ENCODE data around the gene LRCH1.
A peak's percentile ranks its signal among the peaks of the same experiment; 100 is the strongest.

Gene LRCH1

DNA sequence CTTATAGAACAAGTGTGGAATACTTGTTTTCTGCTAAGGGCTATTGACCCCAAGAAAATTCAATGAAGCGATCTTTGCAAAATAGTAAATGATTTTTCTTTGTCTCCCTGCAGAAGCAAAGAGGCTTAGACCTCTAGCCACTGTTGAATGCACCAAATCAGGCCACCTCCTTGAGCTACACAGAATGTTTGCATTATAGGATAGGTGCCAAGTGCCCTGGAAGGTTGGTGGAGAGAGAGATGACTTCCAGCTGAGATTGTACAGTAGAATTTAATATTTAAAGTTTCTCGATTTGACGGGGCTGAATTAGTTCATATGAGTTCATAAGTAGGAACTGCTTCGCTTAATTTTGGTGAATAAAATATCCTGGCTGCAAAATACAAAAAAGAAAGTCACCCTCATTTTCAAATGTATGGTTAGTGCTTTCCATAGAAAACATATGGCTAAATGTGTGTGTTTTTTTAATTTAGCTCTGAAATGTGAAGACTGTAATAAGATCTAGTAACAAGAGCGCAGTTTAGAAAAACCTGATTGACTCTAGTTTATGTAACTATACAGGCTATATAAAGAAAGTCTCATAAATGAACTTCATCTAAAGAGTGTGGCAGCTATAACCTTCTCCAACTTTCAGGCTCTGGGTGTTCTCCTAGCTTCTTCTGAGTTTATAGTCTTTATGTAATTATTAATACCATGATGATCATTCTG, 41.6 kb downstream of the LRCH1 start:
- ATAC-seq = no peak
- DNase-seq = no peak

DNA sequence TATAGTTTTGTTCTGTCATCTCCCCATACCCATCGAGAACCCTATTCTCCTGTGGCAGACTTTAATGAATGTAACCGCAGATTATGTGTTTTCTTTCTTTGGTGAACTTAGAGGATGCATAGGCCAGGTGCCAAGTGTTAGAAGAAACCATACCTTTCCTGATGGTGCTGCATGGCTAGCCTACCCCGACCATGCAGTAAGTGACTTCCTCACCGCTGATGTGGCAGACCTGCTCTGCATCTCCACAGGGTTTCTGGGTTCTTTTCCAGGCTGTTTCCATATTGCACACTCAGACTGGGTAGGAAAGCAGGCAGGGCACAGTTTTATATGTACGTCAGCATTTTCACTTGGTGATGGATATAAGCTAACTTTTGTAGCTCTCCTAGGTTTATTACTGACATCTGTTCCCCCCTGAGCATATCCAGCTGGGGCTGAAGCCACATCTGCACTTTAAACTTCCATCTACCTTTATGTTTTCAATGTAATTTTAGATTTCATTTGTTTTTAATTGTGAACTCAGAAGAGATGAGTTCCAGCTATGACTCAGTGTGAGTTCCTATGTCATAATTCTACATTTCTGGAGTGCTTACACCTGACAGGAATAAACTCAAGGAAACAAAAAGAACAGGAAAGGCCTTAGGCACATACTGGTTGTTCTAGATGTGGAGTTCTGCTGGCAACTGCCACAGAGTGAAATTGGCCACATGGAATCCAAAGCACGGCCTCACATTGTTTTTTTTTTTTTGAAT, 42.3 kb downstream of the LRCH1 start:
- DNase-seq (no peak), ATAC-seq (no peak)

DNA sequence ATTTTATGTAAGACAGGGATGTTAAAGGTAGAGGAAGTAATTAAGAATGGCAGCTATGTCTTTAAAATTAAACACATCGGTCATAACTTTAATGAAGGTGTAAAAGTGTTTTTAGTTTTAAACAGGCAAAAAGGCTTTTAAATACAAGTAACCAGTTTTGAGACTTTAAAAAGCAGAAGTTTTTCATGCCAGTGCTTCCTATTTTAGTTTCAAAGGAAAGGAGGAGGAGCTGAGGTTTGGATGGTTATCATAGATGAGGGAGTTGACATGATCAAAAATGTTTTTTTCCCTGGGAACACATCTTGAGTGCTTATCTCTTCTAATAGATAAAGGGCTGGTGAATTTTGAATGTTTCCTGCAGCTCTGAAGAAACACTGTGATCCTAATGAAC, 42.9 kb downstream of the LRCH1 start:
- DNase-seq (no peak), ATAC-seq (no peak)

- no peak for DNase-seq
- no peak for ATAC-seq
Measured at GRCh38 chr13:46596466-46596865, 43.5 kb downstream of the LRCH1 start.

- DNase-seq (no peak), ATAC-seq (peak; percentile 3)
Measured at GRCh38 chr13:46598140-46598819, 45.3 kb downstream of the LRCH1 start.

DNA sequence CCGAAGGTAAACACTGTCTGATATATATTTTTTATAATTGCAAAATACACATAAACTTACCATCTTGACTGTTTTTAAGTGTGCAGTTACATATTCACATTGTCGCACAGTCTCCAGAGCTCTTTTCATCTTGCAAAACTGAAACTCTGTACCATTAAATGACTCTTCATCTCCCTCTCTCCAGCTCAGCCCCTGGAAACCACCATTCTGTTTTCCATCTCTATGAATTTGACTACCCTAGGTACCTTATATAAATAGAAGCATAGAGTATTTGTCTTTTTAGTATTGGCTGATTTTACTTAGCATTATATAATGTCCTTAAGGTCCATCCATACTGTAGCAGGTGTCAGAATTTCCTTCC, 45.8 kb downstream of the LRCH1 start:
- peak; percentile 85 for ATAC-seq
- no peak for DNase-seq

DNA sequence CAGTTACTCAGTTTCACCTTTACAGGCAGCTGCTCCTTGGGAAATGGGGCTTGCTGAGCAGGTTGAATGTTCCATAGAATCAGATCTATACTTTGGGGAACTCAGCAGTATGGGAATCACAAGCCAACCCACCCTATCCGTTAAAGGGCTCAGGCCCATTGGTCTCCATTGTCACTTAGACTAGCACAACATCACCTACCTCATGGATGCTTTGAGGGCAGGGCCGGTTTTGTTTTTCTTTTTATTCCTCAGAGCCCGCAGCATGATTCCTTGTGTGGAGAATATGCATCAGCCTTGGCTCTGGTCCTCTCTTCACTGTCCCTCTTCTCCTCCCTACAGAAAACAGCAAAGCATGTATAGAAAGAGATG, 48.0 kb downstream of the LRCH1 start:
- no peak for ATAC-seq
- no peak for DNase-seq

GRCh38 chr13:46602531-46602930, 49.6 kb downstream of the LRCH1 start:
- DNase-seq = no peak
- ATAC-seq = no peak

DNA sequence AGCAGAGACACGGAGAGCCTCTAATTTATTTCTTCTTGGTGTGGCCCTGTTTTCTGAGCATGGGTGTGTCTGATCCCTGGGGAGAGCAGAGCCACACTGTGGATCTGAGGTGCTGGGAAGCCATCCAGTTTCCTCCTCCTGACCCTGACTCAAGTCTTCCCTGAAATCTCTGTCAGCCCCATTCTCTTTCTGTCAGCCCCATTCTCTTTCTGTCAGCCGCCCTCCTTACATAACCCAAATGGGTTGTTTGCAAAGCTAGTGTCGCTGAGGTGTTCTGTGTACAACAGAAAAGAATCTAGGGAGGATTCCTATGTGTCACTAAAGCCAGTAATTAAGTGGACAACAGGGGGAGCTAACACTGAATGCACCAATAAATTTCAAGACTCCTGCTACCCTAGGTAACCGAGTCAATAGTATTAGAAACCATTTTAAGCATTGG, 50.2 kb downstream of the LRCH1 start:
- no peak for DNase-seq
- ATAC-seq = no peak

- no peak for ATAC-seq
Measured at GRCh38 chr13:46604226-46604990, 51.4 kb downstream of the LRCH1 start.

DNA sequence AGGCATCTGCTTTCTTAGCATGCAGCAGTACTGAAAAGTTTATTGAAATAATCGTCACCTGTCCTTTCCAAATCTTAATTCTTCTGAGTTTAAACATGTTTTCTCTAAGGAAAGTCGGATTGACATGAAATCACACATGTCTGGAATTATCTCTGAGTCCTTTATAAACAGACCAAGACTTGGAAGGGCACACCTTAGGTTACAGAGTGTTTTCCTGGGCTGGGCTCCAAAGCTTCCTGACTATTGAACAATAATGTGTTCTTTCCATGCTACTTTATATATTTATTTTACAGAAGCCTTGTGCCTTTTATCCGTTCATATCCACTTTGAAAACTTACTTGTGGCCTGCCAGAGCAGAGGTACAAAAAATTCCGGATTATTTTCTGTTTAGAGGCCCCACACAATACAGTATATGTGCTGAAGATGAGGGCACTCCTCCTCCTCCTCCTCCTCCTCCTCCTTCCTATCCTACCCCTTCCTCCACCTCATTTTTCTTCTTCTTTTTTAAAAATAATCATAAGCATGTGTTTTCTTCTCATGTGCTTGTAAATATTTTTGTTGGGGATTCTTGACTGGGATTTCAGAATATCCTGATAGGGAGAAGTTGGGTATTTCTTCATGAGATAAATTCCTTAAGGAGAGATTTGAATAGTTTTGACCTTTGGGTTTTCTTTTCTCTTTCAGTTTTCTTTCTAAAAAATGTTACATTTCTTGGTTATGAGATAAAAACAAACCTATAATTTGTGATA, 52.3 kb downstream of the LRCH1 start:
- ATAC-seq = no peak
- no peak for DNase-seq

More at GRCh38 chr13:46604226-46604990, 51.4 kb downstream of the LRCH1 start:
- no peak for DNase-seq

DNA sequence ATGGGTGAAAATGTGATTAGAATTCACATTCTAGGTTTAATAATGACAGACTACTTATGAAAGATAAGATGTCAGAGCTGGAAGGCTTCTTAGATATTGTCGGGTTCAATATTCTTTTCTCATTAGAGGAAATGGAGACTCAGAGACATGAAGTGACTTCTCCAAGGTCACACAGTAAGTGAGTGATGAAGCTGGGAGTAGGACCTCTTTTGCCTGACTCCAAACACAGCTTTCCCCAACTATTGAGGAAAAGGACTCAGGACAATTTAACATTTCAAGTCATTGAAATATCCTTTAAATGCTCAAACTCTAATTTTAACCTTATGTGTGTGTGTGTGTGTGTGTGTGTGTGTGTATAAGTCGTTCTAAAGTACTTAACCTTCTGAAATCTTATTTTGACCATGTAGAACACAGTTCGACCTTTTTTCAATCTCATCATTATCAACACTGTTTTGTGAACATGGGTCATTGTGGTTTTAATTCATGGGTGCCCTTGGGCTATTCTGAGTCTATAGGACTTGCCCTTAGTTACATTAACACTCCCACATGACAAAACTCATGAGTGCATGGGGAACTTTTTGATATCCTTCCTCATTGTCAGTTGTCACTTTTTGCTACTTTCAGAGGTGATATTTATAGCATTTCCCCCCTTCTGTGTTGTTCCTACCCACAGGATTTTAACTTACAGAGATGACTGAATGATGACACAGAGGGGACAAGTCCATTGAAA, 53.0 kb downstream of the LRCH1 start:
- DNase-seq (no peak), ATAC-seq (peak; percentile 70)

- ATAC-seq (no peak), DNase-seq (no peak)
Measured at GRCh38 chr13:46606970-46607369, 54.0 kb downstream of the LRCH1 start.

DNA sequence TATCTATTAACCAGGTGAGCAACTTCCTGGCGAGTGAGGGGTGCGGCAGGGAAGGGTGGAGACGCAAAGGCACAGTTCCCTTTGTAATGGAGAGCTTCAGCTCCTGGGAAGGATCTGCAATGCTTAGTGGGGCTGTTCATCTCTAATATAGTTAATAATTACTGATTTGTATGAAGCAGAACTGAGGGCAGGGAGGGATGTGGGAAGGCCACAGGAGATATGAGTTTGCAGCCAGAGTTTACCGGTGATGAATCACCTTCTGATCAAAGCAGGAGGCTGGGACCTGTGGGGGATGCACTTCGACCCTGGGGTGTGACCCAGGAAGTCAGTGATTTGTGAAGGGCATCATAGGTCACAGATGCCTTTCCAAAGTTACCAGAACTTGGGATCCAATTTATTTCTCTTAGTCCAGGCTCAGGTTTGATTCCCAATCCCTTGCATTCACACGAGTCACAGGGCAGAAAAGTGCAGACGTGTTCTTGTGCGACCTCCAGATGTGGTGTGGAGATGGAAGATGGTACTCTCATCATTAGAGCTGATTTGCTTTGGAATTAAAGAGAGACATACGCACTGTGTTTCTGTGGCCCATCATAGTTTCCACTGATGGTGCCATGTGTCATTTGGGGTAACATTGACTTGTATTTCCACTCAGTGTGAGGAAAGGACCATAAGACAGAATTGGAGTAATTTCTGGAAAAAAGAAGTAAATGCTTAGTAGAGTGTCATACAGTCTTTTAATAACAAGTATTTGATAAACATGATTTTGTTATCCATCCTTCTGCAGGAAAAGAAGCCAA, 55.0 kb downstream of the LRCH1 start:
- peak; percentile 78 for ATAC-seq

DNA sequence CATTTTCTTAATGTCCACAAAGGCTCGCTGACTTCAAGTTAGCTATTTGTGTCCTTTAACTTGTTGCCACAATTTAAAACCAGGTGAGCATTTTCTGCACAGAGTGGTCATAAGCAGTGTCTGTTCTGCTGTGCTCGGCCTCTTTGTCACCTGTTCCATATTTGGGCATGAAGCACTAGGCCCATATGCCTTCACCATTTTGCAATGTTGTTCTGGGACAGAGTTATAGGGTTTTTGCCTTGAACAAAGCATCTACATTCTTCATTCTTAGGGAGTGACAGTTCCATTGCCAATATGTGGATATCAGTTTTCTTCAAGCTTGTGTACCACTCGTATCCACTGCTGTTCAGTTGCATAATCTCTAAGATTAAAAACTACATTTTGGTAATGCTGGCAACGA, 56.1 kb downstream of the LRCH1 start:
- ATAC-seq (no peak), DNase-seq (no peak)

More for the DNA sequence above, 55.0 kb downstream of the LRCH1 start:
- DNase-seq = peak; percentile 41

GRCh38 chr13:46609726-46610125, 56.8 kb downstream of the LRCH1 start:
- ATAC-seq (no peak), DNase-seq (no peak)

DNA sequence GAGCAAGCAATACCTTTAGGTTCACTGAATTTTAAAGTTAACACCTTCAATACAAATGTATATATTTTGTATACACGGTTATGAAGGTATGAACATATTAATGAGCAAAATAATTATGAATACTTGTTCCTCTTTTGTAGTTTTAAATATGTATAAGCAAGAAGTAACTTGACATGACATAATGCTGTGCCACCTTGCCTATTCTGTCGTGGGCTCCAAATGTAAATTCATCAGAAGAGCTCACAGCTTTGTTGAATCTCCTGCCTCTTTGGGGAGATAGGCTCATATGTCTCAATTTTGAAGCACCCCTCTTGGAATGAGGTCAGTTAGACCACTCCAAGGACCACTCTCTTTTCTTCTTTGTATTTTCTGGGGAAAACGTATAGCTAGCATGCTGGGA, 59.3 kb downstream of the LRCH1 start:
- ATAC-seq = no peak

GRCh38 chr13:46613409-46614049, 60.6 kb downstream of the LRCH1 start:
- ATAC-seq = no peak

More for the DNA sequence above, 59.3 kb downstream of the LRCH1 start:
- no peak for DNase-seq

GRCh38 chr13:46614582-46614981, 61.6 kb downstream of the LRCH1 start:
- DNase-seq = no peak
- no peak for ATAC-seq

More at GRCh38 chr13:46613409-46614049, 60.6 kb downstream of the LRCH1 start:
- no peak for DNase-seq

All from stimulated activated naive CD8-positive, alpha-beta T cell treated with anti-CD3 and anti-CD28 coated beads, Interleukin-15, Interleukin-2, amounts not matched to agents 100 U/mL and 50 U/mL, for 24 hours (primary cell).